D721Med (cell line): Measurements from ENCODE around the gene HOMER3.

ENCODE experiments used
- DNase-seq: peaks from one replicate; pipeline ENCODE4 v3.0.0; 2011; ENCODE audit warnings: low spot score; ENCODE audit not compliant: insufficient read length
- FAIRE-seq: peaks from 2 replicates; lab custom pipeline; 2011; peaks lifted over from hg19 to GRCh38; lab: Jason Lieb, UNC
- CTCF ChIP-seq: IDR thresholded peaks from 2 replicates; pipeline ENCODE4 v1.5.1; 2012; ENCODE audit warnings: mild to moderate bottlenecking, control low read depth; ENCODE audit not compliant: insufficient read depth; ENCODE audit errors: missing control alignments

The HOMER3 gene

DNA sequence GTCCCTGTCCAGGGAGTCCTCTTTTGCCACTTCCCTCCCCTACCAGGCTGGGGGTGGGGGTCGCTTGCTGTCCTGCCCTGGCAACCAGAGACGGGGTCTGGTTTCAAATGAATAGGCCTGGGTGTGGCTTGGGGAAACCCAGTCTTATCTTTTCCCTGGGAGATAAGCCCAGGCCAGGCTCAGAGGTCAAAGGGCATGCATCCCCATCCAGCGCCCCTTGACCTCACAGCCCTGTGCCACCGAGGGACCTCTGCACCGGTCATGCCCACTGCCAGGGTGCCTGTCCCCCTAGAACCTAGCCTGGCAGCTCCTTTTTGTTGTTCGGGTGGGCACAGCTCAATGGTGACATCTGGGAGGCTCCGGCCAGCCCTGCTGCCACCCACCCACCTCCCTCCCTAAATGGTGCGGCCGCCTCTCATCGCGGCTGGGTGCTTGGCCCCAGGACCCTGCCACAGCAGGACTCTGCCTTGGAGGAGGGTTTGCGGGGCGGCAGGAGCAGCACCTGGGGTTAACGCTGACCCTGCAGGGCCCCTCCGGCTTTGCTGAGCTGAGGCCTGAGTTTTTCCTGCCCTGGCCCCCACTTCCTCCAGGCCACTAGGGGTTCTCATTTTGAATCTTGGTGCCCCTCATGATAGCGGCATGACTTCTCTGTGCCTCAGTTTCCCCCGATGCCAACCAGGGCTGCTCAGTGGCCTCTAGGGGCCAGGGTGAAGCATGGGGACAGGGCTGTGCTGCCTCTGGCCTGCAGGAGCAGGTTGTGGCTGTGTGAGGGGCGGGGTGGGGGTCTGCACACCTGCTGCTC lies 42.2 kb downstream of the HOMER3 start:
- no peak for DNase-seq
- TF ChIP-seq CTCF: no peak
- FAIRE-seq: no peak

GRCh38 chr19:18898081-18898606 lies 42.9 kb downstream of the HOMER3 start:
- FAIRE-seq (no peak), DNase-seq (no peak)
- no peak for TF ChIP-seq CTCF

DNA sequence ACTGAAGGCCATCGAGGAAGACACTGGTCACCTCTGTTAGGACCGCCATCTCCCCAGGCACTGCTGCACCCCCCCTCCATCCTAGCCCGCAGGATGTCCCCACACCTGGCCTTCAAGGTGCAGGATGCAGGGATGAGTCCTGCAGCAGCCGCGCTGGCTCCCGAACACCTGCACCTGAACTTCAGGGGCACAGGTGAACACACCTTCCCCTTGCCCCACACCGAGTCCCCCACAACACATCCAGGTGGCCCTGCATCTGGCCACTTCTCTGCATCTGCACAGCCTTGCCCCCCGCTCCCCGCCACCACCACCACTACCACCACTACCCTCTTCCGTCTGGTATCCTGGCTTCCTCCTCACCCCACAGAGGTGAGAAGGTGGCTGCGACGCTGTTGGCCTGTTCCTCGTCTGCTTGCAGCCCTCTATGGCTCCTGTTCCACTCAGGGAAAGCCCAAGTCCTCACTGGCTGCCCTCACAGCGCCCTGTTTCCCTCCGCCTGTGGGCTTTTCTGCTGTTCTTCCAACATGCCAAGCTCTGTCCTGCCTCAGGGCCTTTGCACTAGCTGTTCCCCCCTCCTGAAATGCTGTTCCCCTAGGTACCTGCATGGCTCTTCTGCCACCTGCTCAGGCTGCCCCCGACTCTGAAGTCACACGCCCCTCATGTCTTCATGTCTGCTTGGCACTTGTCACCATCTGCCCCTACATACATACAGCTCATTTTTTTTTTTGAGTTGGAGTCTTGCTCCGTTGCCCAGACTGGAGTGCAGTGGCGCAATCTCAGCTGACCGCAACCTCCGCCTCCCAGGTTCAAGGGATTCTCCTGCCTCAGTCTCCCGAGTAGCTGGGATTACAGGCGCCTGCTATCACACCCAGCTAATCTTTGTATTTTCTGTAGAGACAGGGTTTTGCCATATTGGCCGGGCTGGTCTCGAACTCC lies 43.7 kb downstream of the HOMER3 start:
- no peak for TF ChIP-seq CTCF
- DNase-seq: no peak
- FAIRE-seq: no peak

DNA sequence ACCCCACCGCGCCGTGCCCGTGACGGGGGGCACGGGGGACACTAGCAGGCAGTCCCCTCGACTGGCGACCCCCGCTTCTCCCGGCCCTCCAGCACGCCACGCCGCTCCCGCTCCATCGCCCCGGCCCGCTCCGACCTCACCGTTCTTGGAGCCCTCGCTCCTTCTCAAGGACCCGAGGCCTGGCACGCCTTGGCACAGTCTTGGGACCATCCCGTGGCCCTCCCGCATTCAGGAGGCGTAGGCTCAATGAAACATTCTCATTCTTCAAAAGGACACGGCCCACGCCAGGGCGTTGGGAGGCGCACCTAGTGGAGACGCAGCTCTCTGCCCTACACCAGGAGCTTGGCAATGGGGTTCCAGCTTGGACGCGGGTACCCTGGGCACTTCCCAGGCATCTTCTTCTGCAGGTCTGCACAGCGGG lies 44.6 kb downstream of the HOMER3 start:
- DNase-seq: no peak
- FAIRE-seq: no peak
- no peak for TF ChIP-seq CTCF

- DNase-seq (peak; percentile 88), FAIRE-seq (no peak)
- no peak for TF ChIP-seq CTCF
Measured at GRCh38 chr19:18895824-18896341, 45.1 kb downstream of the HOMER3 start, which contains the start of gene CERS1. Gene CERS1, minus strand, starts transcription at chr19:18896158. Its CDS starts 86 bp downstream, at chr19:18896072.

GRCh38 chr19:18895038-18895823 lies 45.8 kb downstream of the HOMER3 start:
- peak; percentile 72 for DNase-seq
- TF ChIP-seq CTCF: peak; percentile 40
- no peak for FAIRE-seq
